Lower leg skin (tissue), 4 donors: ENCODE results near the gene CCDC89. TPM values are rescaled to one million over a fixed set of nuclear protein-coding genes. Genes with fewer than 3 reads are reported as not detected.

Source experiments
- DNase-seq, 2 donors: peaks; one replicate each; pipeline ENCODE4 v3.0.0-alpha.2; 2019; ENCODE audit warnings: low spot score in 2 of 2
- H3K4me3 ChIP-seq: fragments of 200-600 bp; sonication (generic); 2 replicates; pipeline ENCODE4 v1.5.1; 2017; ENCODE audit warnings: mild to moderate bottlenecking, low read depth; ENCODE audit not compliant: poor library complexity, severe bottlenecking
- POLR2A ChIP-seq, 2 donors: fragments of 450-650 bp; IDR thresholded peaks; one replicate each; pipeline ENCODE4 v1.6.1; 2016 to 2017; ENCODE audit warnings: antibody characterized with exemption in 2 of 2, mild to moderate bottlenecking in 1 of 2, moderate library complexity in 1 of 2
- WGBS, 2 donors: methylation state at CpG; one replicate each; pipeline ENCODE4 v1.1.5; 2018; 5-methylcytosine and 5-hydroxymethylcytosine counted together
- intact Hi-C: fragments of 100-400 bp; cut with DNase I; formaldehyde crosslinking; loops from one replicate; pipeline ENCODE4 v1.15.0; 2023; ENCODE audit warnings: low total_unique reads
- total RNA-seq, 4 donors: library from RNA; depleted of rRNA; stranded (reverse); fragments of >200 nt; gene quantifications; one replicate each; pipeline ENCODE4 v1.1.0, GENCODE V29; 2016
- TF ChIP-seq, protein P1 (sequence below), 3 donors: fragments of 450-650 bp; IDR thresholded peaks; one replicate each; pipeline ENCODE4 v1.5.1; 2016; ENCODE audit warnings: antibody characterized with exemption in 3 of 3, mild to moderate bottlenecking in 3 of 3, moderate library complexity in 2 of 3

Gene CCDC89
- total RNA-seq, 4 donors from 2014 or later, result 0.21 to 3.4 (median 1.0) TPM

DNA sequence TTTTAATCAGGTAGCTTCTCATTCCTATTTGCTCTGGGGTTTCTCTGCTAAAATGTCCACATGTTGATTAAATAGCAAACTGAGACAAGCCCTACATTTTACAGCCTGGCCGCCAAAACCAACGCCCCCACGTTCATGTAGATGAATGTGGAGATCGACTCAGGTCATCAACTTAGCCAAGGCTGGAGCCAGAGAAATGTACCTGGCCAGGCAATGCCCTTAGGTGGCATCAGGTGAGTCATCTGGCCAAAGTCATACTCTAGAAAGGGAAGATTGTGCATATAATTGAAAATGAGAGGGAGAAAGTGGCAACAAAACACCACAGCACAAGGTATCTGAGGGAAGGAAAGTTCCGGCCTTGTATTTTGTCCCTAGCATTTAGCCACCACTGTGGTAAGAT lies 37.1 kb upstream of the CCDC89 start:
- intact Hi-C loops, result no loop called here
- no peak for TF ChIP-seq POLR2A (IDR thresholded peaks at IDR 0.05)
- TF ChIP-seq, protein P1, sequence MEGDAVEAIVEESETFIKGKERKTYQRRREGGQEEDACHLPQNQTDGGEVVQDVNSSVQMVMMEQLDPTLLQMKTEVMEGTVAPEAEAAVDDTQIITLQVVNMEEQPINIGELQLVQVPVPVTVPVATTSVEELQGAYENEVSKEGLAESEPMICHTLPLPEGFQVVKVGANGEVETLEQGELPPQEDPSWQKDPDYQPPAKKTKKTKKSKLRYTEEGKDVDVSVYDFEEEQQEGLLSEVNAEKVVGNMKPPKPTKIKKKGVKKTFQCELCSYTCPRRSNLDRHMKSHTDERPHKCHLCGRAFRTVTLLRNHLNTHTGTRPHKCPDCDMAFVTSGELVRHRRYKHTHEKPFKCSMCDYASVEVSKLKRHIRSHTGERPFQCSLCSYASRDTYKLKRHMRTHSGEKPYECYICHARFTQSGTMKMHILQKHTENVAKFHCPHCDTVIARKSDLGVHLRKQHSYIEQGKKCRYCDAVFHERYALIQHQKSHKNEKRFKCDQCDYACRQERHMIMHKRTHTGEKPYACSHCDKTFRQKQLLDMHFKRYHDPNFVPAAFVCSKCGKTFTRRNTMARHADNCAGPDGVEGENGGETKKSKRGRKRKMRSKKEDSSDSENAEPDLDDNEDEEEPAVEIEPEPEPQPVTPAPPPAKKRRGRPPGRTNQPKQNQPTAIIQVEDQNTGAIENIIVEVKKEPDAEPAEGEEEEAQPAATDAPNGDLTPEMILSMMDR (IDR thresholded peaks at IDR 0.05), result no peak
- H3K4me3 ChIP-seq, result no peak overlapping the region
- DNase-seq, result no peak
- WGBS, 2 donors, result 77 to 79% methylated on average over 5 of the region's 5 CpGs

DNA sequence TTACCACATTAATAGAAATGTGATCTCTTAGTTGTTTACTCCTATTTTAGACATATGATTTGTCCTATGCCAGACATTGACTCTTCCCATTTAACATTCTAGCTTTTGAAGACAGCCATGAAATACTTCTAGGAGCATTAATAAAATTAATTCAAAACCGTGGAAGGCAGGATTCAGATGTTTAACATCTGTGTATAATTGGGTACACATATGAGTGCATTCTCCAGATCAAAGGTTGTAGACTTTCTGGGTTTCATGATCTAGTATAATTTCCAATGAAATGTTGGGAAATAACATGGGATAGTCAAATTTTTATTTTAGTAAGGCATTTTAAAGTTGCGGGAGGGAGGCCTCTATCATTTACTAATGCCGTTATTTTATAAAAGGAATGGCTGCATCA lies 35.2 kb upstream of the CCDC89 start:
- intact Hi-C loops, result no loop called here
- TF ChIP-seq, protein P1 (IDR thresholded peaks at IDR 0.05), result no peak
- TF ChIP-seq POLR2A (IDR thresholded peaks at IDR 0.05), result no peak
- 77 to 88% methylated on average over 3 of the region's 3 CpGs for WGBS, 2 donors
- H3K4me3 ChIP-seq, result no peak overlapping the region
- no peak for DNase-seq

DNA sequence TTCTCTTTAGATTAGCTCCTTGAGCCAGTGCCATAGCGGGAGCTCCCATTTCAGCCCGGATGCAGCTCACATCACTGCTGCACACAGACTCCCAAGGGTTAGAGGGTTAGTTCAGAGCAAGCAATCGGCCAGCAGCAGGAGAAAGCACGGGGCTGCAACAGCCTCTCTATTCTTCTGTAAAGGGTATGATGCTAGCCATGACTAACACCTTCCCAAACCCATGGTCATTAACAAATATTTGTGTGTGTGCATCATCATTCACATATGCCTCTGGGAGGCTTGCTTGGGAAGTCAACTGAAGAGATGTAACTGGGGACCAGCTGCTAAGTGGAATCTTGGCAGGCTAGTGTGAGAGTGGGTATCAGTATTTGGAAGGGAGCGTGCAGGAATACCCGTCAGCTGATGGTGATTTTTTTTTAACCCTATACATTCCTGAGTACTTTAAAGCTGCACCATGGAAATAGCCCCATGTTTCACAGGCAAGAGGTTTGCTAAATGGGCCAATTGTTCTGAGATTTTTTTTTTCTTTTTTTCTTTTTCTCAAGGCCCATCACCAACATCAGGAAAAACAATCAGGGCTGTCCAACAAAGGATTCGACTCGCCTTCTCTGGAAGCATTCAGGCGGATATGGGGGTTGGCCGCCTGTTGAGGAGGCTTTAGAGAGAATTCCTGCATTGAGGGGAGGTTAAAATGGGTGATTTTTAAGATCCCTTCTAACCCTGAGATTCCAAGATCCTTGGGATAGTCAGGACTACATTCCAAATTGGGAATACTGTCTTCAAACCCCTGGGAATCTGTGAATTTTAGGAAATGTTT lies 33.2 kb upstream of the CCDC89 start:
- 42 to 49% methylated on average over 10 of the region's 10 CpGs for WGBS, 2 donors
- TF ChIP-seq POLR2A (IDR thresholded peaks at IDR 0.05), result no peak
- TF ChIP-seq, protein P1 (IDR thresholded peaks at IDR 0.05), result no peak
- intact Hi-C loops, result no loop called here
- H3K4me3 ChIP-seq, result no peak overlapping the region
- peak; percentile 22 to 85 for DNase-seq

- no peak for TF ChIP-seq POLR2A (IDR thresholded peaks at IDR 0.05)
- TF ChIP-seq, protein P1 (IDR thresholded peaks at IDR 0.05), result no peak
- 57 to 67% methylated on average over 7 of the region's 7 CpGs for WGBS, 2 donors
- DNase-seq, result no peak
- intact Hi-C loops, result no loop called here
- H3K4me3 ChIP-seq, result no peak overlapping the region
Measured at GRCh38 chr11:85718126-85718943, 32.3 kb upstream of the CCDC89 start.

- TF ChIP-seq, protein P1 (IDR thresholded peaks at IDR 0.05), result no peak
- no peak for TF ChIP-seq POLR2A (IDR thresholded peaks at IDR 0.05)
- no peak for DNase-seq
- 81 to 82% methylated on average over 2 of the region's 2 CpGs for WGBS, 2 donors
- intact Hi-C loops, result no loop called here
- no peak overlapping the region for H3K4me3 ChIP-seq
Measured at GRCh38 chr11:85717429-85717828, 31.4 kb upstream of the CCDC89 start.
